ENCODE measurements around the gene COTL1. TPM values are rescaled to one million over a fixed set of nuclear protein-coding genes. Genes with fewer than 3 reads are reported as not detected.
A peak's percentile ranks its signal among the peaks of the same experiment; 100 is the strongest.

The COTL1 gene
- polyA plus RNA-seq, 1 donor, result 60.8 TPM

DNA sequence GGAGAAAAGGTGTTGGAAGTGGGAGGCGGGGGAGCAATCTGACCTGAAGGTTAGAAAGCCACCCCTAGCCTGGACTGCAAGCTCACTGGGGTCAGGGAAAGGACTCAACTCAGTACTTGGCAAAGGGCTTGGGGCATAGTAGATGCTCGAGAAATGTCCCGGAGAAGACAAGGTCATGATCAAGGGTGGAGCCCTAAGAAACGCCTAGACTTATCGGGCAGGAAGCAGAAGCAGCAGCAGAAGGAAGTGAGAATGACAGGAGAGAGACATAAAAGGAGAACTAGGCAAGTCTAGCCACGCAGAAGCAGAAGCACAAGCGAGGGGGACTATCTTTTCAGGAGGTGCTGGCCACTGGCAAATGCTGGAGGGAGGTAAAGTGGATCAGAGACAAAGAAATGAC, 10.2 kb downstream of the COTL1 start:
- Histone ChIP-seq H3K4me1 (ENCODE audit: control insufficient read depth, insufficient read depth, low read length) (no peaks in the 10 kb centered on the region), H3K27me3 (ENCODE audit: control insufficient read depth, insufficient read depth, low read length) (no peaks in the 10 kb centered on the region), H3K27ac (ENCODE audit: low read length) (no peak overlapping the region), H3K36me3 (ENCODE audit: control insufficient read depth, insufficient read depth, low read length) (no peaks in the 10 kb centered on the region), H3K4me3 (ENCODE audit: low read length) (no peak overlapping the region), H3K9me3 (ENCODE audit: control insufficient read depth, low read depth, low read length) (no peaks in the 10 kb centered on the region)
- DNase-seq, result no peak
- 80% methylated on average over 1 of the region's 7 CpGs for WGBS (ENCODE audit: insufficient coverage, low lambda C conversion rate)

- Histone ChIP-seq H3K4me3 (ENCODE audit: low read length) (no peak overlapping the region), H3K36me3 (ENCODE audit: control insufficient read depth, insufficient read depth, low read length) (no peaks in the 10 kb centered on the region), H3K4me1 (ENCODE audit: control insufficient read depth, insufficient read depth, low read length) (no peaks in the 10 kb centered on the region), H3K9me3 (ENCODE audit: control insufficient read depth, low read depth, low read length) (no peaks in the 10 kb centered on the region), H3K27ac (ENCODE audit: low read length) (no peak overlapping the region), H3K27me3 (ENCODE audit: control insufficient read depth, insufficient read depth, low read length) (no peaks in the 10 kb centered on the region)
- no CpG with 5 or more reads among the region's 13 CpGs for WGBS (ENCODE audit: insufficient coverage, low lambda C conversion rate)
- DNase-seq, result no peak
Measured at GRCh38 chr16:84607061-84607460, 10.8 kb downstream of the COTL1 start.

DNA sequence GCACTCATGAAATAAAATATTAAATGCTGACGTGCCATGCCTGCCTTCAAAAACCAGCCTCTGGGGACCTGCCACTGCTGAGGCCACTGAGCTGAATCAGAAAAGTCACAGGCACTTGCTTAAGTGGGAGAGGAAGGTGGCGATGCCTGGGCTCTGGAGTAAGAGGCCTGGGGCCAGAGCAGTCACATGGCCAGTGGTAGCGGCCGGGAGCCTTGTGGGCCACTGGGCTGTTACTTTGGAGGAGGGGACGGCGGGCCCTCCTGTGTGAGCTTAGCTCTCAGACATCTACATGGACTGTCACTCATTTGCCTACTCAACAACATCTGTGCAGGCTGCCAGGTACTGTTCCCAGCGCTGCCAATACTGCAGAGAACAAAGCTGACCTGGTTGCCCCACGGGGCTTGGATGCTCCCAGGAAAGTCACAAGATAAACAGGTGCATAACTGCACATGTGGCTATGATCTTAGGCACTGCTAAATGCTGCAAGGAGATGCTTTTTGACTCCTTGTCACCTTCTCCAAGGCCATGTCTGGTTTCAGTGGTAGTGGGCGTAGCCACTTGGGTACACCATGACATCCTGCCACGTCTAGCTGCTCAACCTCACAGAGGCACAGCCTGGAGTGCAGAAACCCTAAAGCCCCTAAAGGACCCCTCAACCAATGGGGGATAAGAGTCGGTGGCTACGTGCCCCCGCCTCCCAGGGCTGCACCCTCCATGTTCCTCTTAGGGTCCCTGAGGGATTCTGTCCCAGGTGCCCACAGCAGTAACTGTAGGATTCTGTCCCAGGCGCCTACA, 11.6 kb downstream of the COTL1 start:
- no CpG with 5 or more reads among the region's 14 CpGs for WGBS (ENCODE audit: insufficient coverage, low lambda C conversion rate)
- no peak overlapping the region for H3K27ac ChIP-seq (ENCODE audit: low read length)
- H3K36me3 ChIP-seq (ENCODE audit: control insufficient read depth, insufficient read depth, low read length), result no peaks in the 10 kb centered on the region
- no peak for DNase-seq
- no peak overlapping the region for H3K4me3 ChIP-seq (ENCODE audit: low read length)
- no peaks in the 10 kb centered on the region for H3K4me1 ChIP-seq (ENCODE audit: control insufficient read depth, insufficient read depth, low read length)
- H3K27me3 ChIP-seq (ENCODE audit: control insufficient read depth, insufficient read depth, low read length), result no peaks in the 10 kb centered on the region
- no peaks in the 10 kb centered on the region for H3K9me3 ChIP-seq (ENCODE audit: control insufficient read depth, low read depth, low read length)

GRCh38 chr16:84605339-84605848, 12.5 kb downstream of the COTL1 start:
- H3K27me3 ChIP-seq (ENCODE audit: control insufficient read depth, insufficient read depth, low read length), result no peaks in the 10 kb centered on the region
- no peaks in the 10 kb centered on the region for H3K36me3 ChIP-seq (ENCODE audit: control insufficient read depth, insufficient read depth, low read length)
- no peak overlapping the region for H3K4me3 ChIP-seq (ENCODE audit: low read length)
- H3K9me3 ChIP-seq (ENCODE audit: control insufficient read depth, low read depth, low read length), result no peaks in the 10 kb centered on the region
- peaks cover 3% of the 10 kb centered on the region for H3K4me1 ChIP-seq (ENCODE audit: control insufficient read depth, insufficient read depth, low read length)
- no CpG with 5 or more reads among the region's 6 CpGs for WGBS (ENCODE audit: insufficient coverage, low lambda C conversion rate)
- DNase-seq, result no peak
- no peak overlapping the region for H3K27ac ChIP-seq (ENCODE audit: low read length)

DNA sequence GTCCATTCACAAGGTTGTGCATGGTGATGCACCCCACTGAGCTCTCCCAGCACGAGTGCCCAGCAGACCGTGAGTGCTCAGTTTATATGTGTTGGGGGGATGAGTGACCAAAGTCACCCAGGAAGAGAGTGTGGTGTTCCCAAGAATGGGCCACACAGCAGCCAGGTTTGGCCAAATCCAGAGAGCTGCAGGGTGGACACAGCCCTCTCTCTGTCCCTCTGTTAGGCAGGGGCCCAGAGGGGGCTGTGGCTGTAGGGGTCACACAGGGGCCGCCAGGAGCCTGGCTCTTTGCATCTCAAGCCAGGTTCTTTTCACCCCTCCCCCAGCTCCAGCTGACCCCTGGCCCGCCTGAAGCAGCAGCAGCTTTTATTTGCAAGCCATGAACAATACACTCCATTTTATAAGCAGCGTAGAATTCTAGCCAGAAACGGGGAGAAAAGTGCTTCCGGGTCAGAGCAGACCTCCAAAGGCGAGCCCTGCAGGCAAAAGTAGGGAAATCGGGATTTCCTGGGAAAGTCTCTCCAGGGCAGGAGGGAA, 13.3 kb downstream of the COTL1 start:
- peaks cover 8% of the 10 kb centered on the region for H3K4me1 ChIP-seq (ENCODE audit: control insufficient read depth, insufficient read depth, low read length)
- H3K9me3 ChIP-seq (ENCODE audit: control insufficient read depth, low read depth, low read length), result no peaks in the 10 kb centered on the region
- WGBS (ENCODE audit: insufficient coverage, low lambda C conversion rate), result no CpG with 5 or more reads among the region's 9 CpGs
- H3K27me3 ChIP-seq (ENCODE audit: control insufficient read depth, insufficient read depth, low read length), result no peaks in the 10 kb centered on the region
- no peak for DNase-seq
- H3K4me3 ChIP-seq (ENCODE audit: low read length), result no peak overlapping the region
- no peaks in the 10 kb centered on the region for H3K36me3 ChIP-seq (ENCODE audit: control insufficient read depth, insufficient read depth, low read length)
- no peak overlapping the region for H3K27ac ChIP-seq (ENCODE audit: low read length)

GRCh38 chr16:84603940-84604339, 13.9 kb downstream of the COTL1 start:
- H3K27ac ChIP-seq (ENCODE audit: low read length), result no peak overlapping the region
- no CpG with 5 or more reads among the region's 10 CpGs for WGBS (ENCODE audit: insufficient coverage, low lambda C conversion rate)
- peaks cover 14% of the 10 kb centered on the region for H3K4me1 ChIP-seq (ENCODE audit: control insufficient read depth, insufficient read depth, low read length)
- no peaks in the 10 kb centered on the region for H3K27me3 ChIP-seq (ENCODE audit: control insufficient read depth, insufficient read depth, low read length)
- no peak overlapping the region for H3K4me3 ChIP-seq (ENCODE audit: low read length)
- no peaks in the 10 kb centered on the region for H3K36me3 ChIP-seq (ENCODE audit: control insufficient read depth, insufficient read depth, low read length)
- DNase-seq, result no peak
- no peaks in the 10 kb centered on the region for H3K9me3 ChIP-seq (ENCODE audit: control insufficient read depth, low read depth, low read length)

DNA sequence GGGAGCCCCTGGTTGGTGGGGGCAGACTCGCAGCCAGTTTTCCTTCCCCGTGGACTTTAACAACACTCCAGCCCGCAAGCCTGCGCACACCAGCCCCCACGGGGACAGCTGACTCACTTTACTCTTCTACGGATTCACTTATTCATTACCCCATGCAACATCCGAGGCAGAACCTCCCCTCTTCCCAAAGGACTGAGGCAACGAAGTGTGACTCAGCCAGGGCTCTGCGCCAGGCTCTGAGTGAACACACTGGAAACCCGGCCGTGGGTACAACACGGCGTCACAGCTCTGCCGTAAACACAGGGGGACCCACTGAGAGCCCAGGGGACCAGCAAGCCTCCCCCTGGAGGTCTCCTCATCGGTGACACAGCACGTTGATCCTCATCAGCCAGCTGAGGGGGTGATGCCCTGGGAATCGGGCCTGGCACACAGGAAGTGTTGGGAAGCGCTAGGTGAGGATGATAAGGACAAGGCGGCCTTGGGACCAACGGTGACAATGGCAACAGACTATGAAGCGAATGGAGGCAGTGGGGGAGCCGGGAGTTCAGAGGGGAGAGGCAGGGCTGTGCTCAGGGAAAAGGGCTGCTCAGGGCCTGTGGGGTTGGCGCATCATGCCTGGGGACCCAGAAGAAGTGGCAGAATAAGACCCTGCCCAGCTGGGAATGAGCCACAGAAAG, 14.6 kb downstream of the COTL1 start:
- no CpG with 5 or more reads among the region's 23 CpGs for WGBS (ENCODE audit: insufficient coverage, low lambda C conversion rate)
- peaks cover 14% of the 10 kb centered on the region for H3K4me1 ChIP-seq (ENCODE audit: control insufficient read depth, insufficient read depth, low read length)
- H3K4me3 ChIP-seq (ENCODE audit: low read length), result no peak overlapping the region
- DNase-seq, result no peak
- H3K36me3 ChIP-seq (ENCODE audit: control insufficient read depth, insufficient read depth, low read length), result no peaks in the 10 kb centered on the region
- H3K27me3 ChIP-seq (ENCODE audit: control insufficient read depth, insufficient read depth, low read length), result no peaks in the 10 kb centered on the region
- no peaks in the 10 kb centered on the region for H3K9me3 ChIP-seq (ENCODE audit: control insufficient read depth, low read depth, low read length)
- H3K27ac ChIP-seq (ENCODE audit: low read length), result no peak overlapping the region

GRCh38 chr16:84600343-84601229, 17.3 kb downstream of the COTL1 start:
- WGBS (ENCODE audit: insufficient coverage, low lambda C conversion rate), result 95% methylated on average over 4 of the region's 25 CpGs
- no peaks in the 10 kb centered on the region for H3K9me3 ChIP-seq (ENCODE audit: control insufficient read depth, low read depth, low read length)
- no peaks in the 10 kb centered on the region for H3K27me3 ChIP-seq (ENCODE audit: control insufficient read depth, insufficient read depth, low read length)
- H3K36me3 ChIP-seq (ENCODE audit: control insufficient read depth, insufficient read depth, low read length), result no peaks in the 10 kb centered on the region
- peaks cover 21% of the 10 kb centered on the region for H3K4me1 ChIP-seq (ENCODE audit: control insufficient read depth, insufficient read depth, low read length)
- H3K4me3 ChIP-seq (ENCODE audit: low read length), result no peak overlapping the region
- H3K27ac ChIP-seq (ENCODE audit: low read length), result peak overlapping the region; percentile 65
- no peak for DNase-seq

DNA sequence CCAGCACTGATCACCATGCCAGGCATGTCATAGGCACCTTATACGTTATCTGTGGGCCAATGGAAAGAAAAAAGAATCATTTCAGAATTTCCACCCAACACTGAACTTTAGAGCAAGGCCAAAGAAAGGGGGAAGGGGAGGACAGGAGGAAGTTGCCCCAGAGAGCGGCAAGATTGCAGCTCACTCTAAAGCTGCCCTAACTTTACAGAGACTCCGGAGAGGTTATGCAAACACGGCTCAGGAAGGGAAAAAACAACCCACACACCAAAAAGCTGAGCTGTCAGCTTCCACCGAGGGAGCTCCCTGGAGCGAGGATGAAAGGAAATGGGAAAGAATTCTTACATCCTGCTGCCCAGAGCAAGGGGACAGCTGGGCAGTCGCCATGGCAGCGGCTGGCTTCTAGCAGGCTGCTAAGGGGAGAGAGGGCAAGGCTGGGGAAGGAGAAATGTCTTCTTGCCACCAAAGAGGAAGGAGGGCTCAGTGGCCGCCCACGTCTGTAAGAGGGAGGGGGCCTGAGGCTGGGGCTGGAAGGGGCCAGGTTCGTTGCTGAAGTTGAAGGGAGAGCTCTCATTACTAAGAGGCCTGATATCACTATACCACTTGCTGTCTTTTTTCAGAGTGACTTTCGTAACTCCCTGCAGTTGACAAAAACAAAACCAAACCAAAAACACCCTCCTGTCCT, 18.2 kb downstream of the COTL1 start:
- no peak overlapping the region for H3K4me3 ChIP-seq (ENCODE audit: low read length)
- no peaks in the 10 kb centered on the region for H3K9me3 ChIP-seq (ENCODE audit: control insufficient read depth, low read depth, low read length)
- H3K27ac ChIP-seq (ENCODE audit: low read length), result peak overlapping the region; percentile 65
- no CpG with 5 or more reads among the region's 12 CpGs for WGBS (ENCODE audit: insufficient coverage, low lambda C conversion rate)
- no peaks in the 10 kb centered on the region for H3K36me3 ChIP-seq (ENCODE audit: control insufficient read depth, insufficient read depth, low read length)
- DNase-seq, result peak in 1 of 2 donors; percentile 69
- H3K27me3 ChIP-seq (ENCODE audit: control insufficient read depth, insufficient read depth, low read length), result no peaks in the 10 kb centered on the region
- H3K4me1 ChIP-seq (ENCODE audit: control insufficient read depth, insufficient read depth, low read length), result peaks cover 25% of the 10 kb centered on the region

Measured in large intestine (tissue), 3 donors.